Mesodermal cell (in vitro differentiated cells): Measurements from ENCODE around the gene NSUN7. TPM values are rescaled to one million over a fixed set of nuclear protein-coding genes. Genes with fewer than 3 reads are reported as not detected.
"Not testable (repeated sequence)": the region's sequence is repeated elsewhere in the genome, so short reads cannot be mapped to it uniquely, and the experiment has no call there.

Experiments used
- H3K27ac ChIP-seq: 2 replicates; pipeline ENCODE4 v1.7.0; 2013; ENCODE audit warnings: mild to moderate bottlenecking, low read depth, low read length, moderate library complexity; ENCODE audit not compliant: severe bottlenecking
- H3K36me3 ChIP-seq: 2 replicates; pipeline ENCODE4 v1.7.1; 2013; ENCODE audit warnings: mild to moderate bottlenecking, low read length, moderate library complexity; ENCODE audit not compliant: control insufficient read depth, insufficient read depth
- H3K4me1 ChIP-seq: one replicate; pipeline ENCODE4 v1.7.1; 2013; ENCODE audit warnings: mild to moderate bottlenecking, low read length; ENCODE audit not compliant: insufficient read depth, control insufficient read depth, poor library complexity, severe bottlenecking
- H3K4me3 ChIP-seq: 2 replicates; pipeline ENCODE4 v1.7.0; 2013; ENCODE audit warnings: low read length, control low read depth, mild to moderate bottlenecking; ENCODE audit not compliant: insufficient read depth, poor library complexity, severe bottlenecking; ENCODE audit errors: extremely low read depth
- H3K9me3 ChIP-seq: 2 replicates; pipeline ENCODE4 v1.7.1; 2013; ENCODE audit warnings: mild to moderate bottlenecking, low read length, moderate library complexity; ENCODE audit not compliant: control insufficient read depth
- WGBS, 2 experiments: methylation state at CpG; one replicate each; pipeline ENCODE4 v1.1.5; 2013; ENCODE audit warnings: missing lambda C conversion rate in 2 of 2; ENCODE audit not compliant: insufficient coverage in 2 of 2; 5-methylcytosine and 5-hydroxymethylcytosine counted together
- polyA plus RNA-seq, 2 experiments: library from polyadenylated mRNA; stranded (reverse); fragments of 50-300 nt; gene quantifications; one replicate each; pipeline ENCODE4 v1.2.3, GENCODE V29; 2013

NSUN7 gene, protein sequence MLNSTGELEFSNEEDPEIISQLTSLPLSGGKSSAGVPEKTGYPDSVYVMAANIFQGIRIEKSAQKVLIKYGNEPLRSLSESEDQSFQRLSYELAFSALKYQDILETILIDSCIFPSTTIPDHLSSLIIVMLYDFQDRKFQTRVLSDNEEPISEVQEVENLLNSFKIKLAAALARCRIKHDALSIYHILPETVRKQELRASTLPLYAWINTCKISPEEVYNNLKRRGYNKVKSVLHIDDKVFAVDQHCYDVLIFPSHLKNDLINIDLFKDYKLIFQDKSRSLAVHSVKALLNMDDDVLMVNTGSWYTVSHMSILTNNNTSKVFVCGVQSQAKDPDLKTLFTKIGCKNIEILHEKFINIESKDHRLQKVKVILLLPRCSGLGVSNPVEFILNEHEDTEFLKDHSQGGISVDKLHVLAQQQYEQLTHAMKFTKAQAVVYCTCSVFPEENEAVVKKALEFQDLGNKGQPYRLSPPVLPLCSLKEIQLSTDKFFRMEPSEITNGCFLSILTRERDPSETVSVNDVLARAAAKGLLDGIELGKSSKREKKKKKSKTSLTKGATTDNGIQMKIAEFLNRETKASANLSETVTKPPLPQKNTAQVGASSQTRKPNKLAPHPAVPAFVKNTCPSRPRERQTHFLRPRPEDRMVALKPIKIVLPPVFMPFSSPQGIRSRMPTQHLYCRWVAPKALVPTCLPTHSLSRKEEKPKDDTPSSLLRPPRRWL
- polyA plus RNA-seq (2013, experiment 1 of 2), result 5.8 TPM
- 8.4 TPM for polyA plus RNA-seq (2013, experiment 2 of 2)

DNA sequence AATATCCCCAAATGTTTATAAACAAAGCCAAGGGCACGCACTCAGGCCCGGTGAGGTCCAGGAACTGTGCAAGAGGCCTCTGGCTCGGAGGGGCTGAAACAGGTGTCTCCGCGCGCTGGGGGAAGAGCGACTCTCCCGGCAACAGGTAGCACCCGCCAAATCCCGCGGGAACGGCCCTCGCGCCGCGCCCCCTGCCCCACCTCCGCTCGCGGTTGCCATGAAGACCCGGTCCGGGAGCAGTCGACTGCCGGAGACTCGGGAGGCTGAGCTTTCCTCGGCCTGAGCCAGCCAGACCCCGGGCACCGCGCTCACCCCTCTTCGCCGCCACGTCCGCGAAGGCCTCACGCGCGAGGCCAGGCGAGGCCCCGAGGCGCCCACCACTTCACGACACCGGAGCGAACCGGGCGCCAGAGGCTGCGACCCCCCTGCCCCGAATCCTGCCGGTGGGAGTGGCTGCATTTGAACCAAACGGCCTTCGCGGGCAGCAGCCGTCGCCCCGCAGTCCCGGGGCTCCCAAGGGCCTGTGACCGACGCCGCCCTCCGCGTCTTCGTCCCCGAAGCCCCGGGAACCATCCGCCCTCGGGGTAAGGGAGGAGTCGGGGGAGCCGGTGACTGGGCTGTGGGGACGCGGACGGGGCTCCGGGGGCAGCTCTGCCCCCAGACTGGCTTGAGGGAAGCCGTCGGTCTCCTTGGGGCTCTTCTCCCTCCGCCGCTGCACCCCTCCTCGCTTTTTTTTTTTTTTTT is at the start of gene NSUN7:
NSUN7 (plus strand) TSS at position 239 of the 744 bp plus-strand sequence. CDS start 739 bp downstream, outside the sequence.
- peaks cover 5% of the 10 kb centered on the region for H3K4me1 ChIP-seq
- H3K36me3 ChIP-seq, result peaks cover 7% of the 10 kb centered on the region
- no peaks in the 10 kb centered on the region for H3K9me3 ChIP-seq
- peak within 1 kb of the TSS; percentile 61 for H3K4me3 ChIP-seq
- 4 to 5% methylated on average over 52 to 65 of the region's 75 CpGs for WGBS, 2 experiments
- peak within 1 kb of the TSS; percentile 36 for H3K27ac ChIP-seq

DNA sequence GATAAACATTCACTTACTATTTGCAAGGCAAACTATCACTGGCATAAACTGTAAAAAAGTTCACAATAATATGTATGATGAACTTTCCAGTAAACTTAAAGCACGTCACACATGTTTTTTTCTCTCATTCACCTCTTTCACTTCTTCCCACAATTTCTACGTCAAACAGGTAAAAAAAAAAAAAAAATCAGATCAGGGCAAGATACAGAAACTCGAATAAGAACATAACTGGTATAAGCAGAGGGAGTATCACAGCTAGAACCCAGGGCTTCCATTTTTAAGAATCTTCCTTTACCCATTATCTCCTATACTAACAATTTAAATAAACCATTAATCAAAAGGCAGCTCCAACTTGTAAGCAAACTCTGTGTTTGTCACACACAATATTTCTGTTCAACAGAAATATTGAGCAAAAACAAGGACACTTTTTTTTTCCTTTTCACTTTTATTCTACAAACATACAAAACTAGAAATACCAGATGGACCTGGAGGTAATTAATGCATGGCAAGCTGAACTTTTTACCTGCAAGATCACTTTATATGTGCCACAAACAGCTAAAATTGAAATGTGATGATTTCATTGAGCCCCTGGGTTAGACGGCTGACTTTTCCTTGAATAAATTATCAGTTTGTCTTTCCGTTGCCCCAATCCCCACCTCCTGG is 47.5 kb upstream of the NSUN7 start:
- 87 to 90% methylated on average over 2 of the region's 5 CpGs for WGBS, 2 experiments
- H3K9me3 ChIP-seq, result no peaks in the 10 kb centered on the region
- no peaks in the 10 kb centered on the region for H3K36me3 ChIP-seq
- no peaks in the 10 kb centered on the region for H3K4me1 ChIP-seq
- no peak overlapping the region for H3K27ac ChIP-seq
- no peak overlapping the region for H3K4me3 ChIP-seq

DNA sequence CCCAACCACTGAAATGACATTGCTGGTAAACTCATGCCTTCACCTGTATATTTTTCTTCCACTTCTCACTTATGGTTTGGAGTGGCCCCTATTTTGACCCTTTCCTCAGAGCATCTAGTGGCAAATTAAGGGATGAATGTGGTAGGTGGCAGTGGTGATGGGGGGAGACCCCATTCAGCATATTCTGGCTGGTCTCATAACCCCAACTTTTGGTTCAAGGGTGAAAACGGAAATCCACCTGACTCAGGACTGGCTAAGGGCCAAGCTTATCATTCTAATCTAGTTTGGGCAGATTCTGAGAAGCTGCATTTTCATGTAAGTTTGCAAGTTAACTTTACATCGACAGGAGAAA is 47.0 kb upstream of the NSUN7 start:
- WGBS, 2 experiments, result 44 to 100% methylated on average over 1 to 2 of the region's 2 CpGs
- Histone ChIP-seq H3K27ac (no peak overlapping the region), H3K36me3 (no peaks in the 10 kb centered on the region), H3K4me1 (no peaks in the 10 kb centered on the region), H3K9me3 (no peaks in the 10 kb centered on the region), H3K4me3 (no peak overlapping the region)

DNA sequence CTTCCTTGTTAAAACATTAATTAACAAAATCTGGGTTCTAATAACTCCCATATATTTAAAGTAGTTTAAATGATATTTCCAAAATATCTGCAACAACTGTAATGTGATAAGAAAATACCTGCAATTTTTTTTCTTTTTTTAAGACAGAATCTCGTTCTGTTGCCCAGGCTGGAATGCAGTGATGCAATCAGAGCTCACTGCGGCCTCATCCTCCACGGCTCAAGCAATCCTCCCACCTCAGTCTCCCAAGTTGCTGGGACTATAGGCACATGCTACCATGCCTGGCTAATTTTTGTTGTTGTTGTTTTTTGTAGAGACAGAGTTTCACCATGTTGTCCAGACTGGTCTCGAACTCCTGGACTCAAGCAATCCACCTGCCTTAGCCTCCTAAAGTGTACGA is 45.7 kb upstream of the NSUN7 start:
- Histone ChIP-seq H3K36me3 (no peaks in the 10 kb centered on the region), H3K9me3 (no peaks in the 10 kb centered on the region), H3K4me3 (no peak overlapping the region), H3K4me1 (no peaks in the 10 kb centered on the region), H3K27ac (no peak overlapping the region)
- WGBS, 2 experiments, result 77 to 100% methylated on average over 2 to 3 of the region's 5 CpGs

DNA sequence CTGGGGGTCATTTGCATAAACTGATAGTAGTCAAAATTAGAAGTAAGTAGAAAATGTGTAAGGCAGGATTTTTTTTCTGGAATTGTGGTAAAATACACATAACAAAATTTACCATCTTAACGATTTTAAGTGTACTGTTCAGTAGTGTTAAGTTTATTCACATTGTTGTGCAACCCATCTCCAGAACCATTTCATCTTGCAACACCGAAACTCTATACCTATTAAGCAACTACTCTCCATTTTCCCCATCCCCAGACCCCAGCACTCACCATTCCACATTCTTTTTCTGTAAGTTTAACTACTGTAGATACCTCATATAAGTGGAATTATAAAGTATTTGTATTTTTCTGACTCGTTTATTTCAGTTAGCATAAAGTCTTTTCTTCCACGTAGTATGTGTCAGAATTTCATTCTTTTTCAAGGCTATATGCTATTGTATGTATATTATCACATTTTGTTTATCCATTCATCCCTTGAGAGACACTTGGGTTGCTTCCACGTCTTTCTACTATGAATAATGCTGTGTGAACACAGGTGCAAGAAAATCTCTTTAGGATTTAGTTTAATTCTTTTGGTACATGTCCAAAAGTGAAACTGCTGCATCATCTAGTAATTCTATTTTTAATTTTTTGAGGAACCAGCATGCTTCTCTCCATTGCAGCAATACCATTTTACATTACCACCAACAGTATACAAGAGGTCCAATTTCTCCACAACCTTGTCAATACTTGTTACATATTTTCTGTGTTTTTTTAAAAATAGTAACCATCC is 39.1 kb upstream of the NSUN7 start:
- 80 to 100% methylated on average over 1 of the region's 5 CpGs for WGBS, 2 experiments

DNA sequence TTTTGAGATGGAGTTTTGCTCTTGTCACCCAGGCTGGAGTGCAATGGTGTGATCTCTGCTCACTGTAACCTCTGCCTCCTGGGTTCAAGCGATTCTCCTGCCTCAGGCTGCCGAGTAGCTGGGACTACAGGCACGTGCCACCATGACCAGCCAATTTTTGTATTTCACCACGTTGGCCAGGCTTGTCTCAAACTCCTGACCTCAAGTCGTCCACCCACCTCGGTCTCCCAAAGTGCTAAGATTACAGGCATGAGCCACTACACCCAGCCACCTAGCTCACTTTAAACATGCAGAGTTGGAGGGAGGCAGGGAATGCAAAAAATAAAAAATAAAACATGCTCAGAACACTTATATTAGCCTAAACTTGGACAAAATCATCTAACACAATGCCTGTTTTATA is 36.8 kb upstream of the NSUN7 start:
- H3K4me1 ChIP-seq, H3K4me3 ChIP-seq, H3K36me3 ChIP-seq, H3K27ac ChIP-seq, H3K9me3 ChIP-seq: not testable (repeated sequence)
- WGBS, 2 experiments, result 83 to 87% methylated on average over 6 of the region's 6 CpGs

More for the DNA sequence above, 39.1 kb upstream of the NSUN7 start:
- H3K36me3 ChIP-seq, result no peaks in the 10 kb centered on the region
- no peak overlapping the region for H3K27ac ChIP-seq
- H3K9me3 ChIP-seq, result no peaks in the 10 kb centered on the region
- no peaks in the 10 kb centered on the region for H3K4me1 ChIP-seq
- H3K4me3 ChIP-seq, result no peak overlapping the region

DNA sequence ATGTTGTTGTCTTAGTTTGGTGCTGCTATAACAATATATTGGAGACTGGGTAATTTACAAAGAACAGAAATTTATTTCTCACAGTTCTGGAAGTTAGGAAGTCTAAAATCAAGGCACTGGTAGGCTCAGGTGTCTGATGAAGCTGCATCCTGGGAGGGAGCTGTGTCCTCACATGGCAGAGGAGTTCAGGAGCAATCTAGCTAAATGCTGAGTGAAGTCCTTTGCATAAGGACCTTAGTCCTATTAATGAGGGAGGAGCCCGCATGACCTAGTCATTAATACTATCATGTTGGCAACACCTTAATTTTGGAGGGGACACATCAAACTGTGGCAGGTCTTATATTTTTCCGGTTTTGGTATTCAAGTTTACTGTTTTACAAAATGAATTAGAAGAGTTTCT is 36.0 kb upstream of the NSUN7 start:
- H3K36me3 ChIP-seq, result no peaks in the 10 kb centered on the region
- H3K4me1 ChIP-seq, result no peaks in the 10 kb centered on the region
- no peaks in the 10 kb centered on the region for H3K9me3 ChIP-seq
- no peak overlapping the region for H3K27ac ChIP-seq
- no peak overlapping the region for H3K4me3 ChIP-seq
- 83% methylated on average over 1 of the region's 2 CpGs; no CpG with 5 or more reads in 1 of the 2 experiments for WGBS, 2 experiments

DNA sequence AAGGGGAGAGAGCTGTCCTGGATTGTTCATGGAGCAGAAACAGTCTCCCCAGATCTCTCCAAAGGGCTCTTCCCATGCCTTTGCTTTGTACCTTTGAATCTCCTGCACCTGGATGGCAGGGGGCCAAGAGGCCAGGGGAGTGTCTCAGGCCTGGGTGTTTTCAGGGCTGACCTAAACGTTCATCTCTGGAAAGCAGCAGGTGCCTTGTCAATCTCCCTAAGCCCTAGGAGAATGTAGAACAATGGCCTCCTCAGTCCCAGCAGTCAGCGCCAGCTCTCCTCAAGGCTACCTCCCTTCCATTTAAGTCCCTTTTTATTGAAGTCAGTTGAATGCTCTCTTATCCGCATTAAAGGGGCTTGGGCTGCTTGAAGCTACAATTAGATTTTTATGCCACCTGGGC is 31.2 kb upstream of the NSUN7 start:
- no peaks in the 10 kb centered on the region for H3K36me3 ChIP-seq
- no peaks in the 10 kb centered on the region for H3K9me3 ChIP-seq
- WGBS, 2 experiments, result 19 to 49% methylated on average over 2 to 3 of the region's 3 CpGs
- H3K4me3 ChIP-seq, result no peak overlapping the region
- H3K4me1 ChIP-seq, result peaks cover 4% of the 10 kb centered on the region
- H3K27ac ChIP-seq, result no peak overlapping the region

DNA sequence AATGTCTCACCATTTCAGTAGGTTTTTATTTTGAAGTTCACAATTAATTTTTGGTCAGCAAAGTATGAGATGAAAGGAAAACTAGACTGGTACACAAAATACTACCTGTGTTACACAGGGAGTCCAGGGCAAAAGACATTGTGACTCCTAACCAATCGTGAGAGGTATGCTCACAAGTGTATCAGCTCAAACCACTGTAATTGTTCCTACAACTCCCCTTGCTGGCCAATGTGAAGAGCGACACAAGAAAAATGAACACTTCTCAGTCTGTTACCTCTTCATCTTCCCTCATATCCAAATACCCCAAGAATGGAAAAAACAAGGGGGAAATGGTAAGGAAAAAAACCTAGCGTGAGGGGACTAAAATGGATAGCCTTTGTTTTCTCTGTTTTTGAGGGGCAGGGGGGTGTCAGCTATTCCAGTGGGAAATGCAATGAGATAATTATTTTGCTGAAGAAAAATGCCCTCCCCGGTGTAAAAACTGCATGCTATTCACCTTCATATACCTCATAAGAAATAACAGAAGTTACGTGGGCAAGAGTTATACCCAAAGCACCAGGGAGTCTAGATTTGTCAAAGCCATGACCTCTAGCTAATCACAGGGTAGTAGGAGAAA is 30.6 kb upstream of the NSUN7 start:
- Histone ChIP-seq H3K4me3 (no peak overlapping the region), H3K36me3 (no peaks in the 10 kb centered on the region), H3K27ac (no peak overlapping the region)

More for the DNA sequence above, 30.6 kb upstream of the NSUN7 start:
- Histone ChIP-seq H3K9me3 (no peaks in the 10 kb centered on the region), H3K4me1 (peaks cover 4% of the 10 kb centered on the region)
- 20 to 43% methylated on average over 1 to 3 of the region's 5 CpGs for WGBS, 2 experiments
